ENCODE results near the gene TKFC.

Gene TKFC

DNA sequence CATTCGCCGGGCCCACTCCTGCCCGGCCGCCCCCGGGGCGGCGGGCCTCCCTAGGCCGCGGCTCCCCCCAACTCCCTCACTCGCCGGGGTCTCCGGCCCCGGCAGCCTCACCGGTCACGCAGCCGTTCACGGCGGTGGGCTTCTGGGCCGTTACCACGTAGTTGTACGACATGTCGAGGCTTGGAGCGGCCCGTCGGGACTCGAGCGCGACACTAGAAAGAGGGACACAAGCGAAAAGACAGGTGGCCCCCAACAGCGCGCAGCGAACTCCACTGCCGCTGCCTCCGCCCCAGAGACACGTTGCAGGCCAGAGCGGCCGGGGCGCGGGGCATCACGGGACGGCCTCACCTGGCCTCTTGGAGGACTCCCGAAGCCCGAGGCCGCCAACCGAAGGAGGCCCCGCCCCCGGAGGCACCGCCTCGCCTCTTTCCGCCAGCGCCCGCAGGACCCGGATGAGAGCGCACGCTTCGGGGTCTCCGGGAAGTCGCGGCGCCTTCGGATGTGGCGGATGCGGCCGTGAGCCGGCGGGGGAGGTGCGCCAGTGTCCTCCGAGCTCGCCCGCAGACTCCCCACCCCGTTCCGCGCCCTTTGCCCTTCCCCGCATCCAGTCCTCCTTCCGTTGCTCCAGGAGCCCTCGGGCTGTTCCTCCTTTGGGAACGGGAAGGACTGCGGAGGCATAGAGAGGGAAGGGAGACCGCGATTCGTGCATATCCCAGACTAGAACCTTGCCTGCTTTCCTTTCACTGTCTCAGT is at the start of gene TKFC, which contains the start of gene DDB1:
TSS of gene TKFC (plus strand) at position 432 of the 753 bp plus-strand sequence. CDS start 1,501 bp downstream, outside the sequence.
TSS of gene DDB1 (minus strand) at position 309 of the 753 bp plus-strand sequence. CDS start at position 172, 137 bp downstream.
- in situ Hi-C loops (cut with HindIII; ENCODE audit: low pct_ligation_motif_present, low pct_unique_long_range_greater_than_20kb, low sequenced_read_pairs), result no loop called here
- DNase-seq, result peak; percentile 89

- in situ Hi-C loops (cut with HindIII; ENCODE audit: low pct_ligation_motif_present, low pct_unique_long_range_greater_than_20kb, low sequenced_read_pairs), result no loop called here
Observed at GRCh38 chr11:61283613-61284012, 49.4 kb upstream of the TKFC start.

DNA sequence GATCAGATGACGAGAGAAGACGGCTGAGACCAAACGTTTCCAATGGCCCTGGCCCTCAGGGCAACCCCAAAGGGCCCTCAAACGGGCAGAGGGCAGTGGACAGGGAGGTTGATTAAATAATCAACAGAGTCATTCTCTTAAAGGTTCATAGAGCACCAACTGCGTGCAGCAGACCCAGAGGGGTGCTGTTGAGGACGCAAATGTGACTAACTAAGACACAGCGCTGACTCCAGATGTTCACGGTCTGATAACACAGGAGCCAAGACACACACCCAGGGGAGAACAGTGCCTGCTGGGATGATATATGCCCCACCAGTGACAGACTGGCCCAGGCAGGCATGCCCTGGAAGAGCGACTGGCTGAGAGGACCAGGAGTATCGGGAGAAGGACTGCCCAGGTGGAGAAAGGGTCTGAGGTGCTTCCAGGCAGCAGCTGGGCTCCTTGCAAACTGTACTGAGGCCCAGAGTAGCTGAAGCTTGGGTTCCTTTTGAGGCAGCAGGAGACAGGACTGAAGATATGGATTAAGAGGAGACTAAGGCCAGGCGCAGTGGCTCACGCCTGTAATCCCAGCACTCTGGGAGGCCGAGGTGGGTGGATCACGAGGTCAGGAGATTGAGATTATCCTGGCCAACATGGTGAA is 45.6 kb upstream of the TKFC start:
- in situ Hi-C loops (cut with HindIII; ENCODE audit: low pct_ligation_motif_present, low pct_unique_long_range_greater_than_20kb, low sequenced_read_pairs), result no loop called here
- DNase-seq, result no peak

More at GRCh38 chr11:61283613-61284012, 49.4 kb upstream of the TKFC start:
- DNase-seq, result no peak

DNA sequence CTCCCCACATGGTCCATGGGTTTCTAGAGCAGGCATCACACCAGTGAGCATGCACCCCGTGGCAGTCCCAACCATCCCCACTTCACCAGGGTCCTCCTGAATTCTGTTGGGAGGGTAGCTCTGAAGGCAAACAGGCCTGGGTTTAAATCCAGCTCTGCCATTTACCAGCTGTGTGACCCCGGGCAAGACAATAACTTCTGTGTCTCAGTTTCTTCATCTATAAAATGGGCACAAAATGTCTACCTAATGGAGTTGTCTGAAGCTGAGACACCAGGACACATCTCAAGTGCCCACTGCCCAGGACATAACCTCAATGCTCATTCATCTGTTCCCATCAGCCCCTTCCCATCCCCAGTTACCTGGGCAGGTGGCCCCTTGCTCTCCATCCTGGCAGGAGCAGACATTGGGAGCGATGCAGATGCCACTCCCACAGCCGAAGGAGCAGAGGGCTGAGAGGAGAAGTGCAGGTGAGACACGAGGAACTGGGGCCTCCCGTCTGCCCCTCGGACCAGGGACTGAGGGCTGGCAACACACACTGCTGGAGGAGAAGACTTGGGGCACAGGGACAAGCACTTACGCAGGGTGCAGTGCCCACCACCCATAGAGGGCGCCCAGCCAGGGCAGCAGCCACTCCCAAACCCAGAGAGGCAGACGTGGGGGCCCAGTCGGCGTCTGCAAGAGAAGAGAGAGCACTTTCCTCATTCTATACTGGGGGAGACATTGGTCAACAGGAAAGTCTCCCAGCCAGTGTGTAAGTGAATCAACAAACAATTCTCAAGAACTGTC is 41.9 kb upstream of the TKFC start:
- DNase-seq, result no peak
- in situ Hi-C loops (cut with HindIII; ENCODE audit: low pct_ligation_motif_present, low pct_unique_long_range_greater_than_20kb, low sequenced_read_pairs), result no loop called here

- no peak for DNase-seq
- in situ Hi-C loops (cut with HindIII; ENCODE audit: low pct_ligation_motif_present, low pct_unique_long_range_greater_than_20kb, low sequenced_read_pairs), result no loop called here
Observed at GRCh38 chr11:61292356-61292755, 40.7 kb upstream of the TKFC start.

- DNase-seq, result peak; percentile 17
- in situ Hi-C loops (cut with HindIII; ENCODE audit: low pct_ligation_motif_present, low pct_unique_long_range_greater_than_20kb, low sequenced_read_pairs), result no loop called here
Observed at GRCh38 chr11:61293867-61294716, 38.9 kb upstream of the TKFC start.

DNA sequence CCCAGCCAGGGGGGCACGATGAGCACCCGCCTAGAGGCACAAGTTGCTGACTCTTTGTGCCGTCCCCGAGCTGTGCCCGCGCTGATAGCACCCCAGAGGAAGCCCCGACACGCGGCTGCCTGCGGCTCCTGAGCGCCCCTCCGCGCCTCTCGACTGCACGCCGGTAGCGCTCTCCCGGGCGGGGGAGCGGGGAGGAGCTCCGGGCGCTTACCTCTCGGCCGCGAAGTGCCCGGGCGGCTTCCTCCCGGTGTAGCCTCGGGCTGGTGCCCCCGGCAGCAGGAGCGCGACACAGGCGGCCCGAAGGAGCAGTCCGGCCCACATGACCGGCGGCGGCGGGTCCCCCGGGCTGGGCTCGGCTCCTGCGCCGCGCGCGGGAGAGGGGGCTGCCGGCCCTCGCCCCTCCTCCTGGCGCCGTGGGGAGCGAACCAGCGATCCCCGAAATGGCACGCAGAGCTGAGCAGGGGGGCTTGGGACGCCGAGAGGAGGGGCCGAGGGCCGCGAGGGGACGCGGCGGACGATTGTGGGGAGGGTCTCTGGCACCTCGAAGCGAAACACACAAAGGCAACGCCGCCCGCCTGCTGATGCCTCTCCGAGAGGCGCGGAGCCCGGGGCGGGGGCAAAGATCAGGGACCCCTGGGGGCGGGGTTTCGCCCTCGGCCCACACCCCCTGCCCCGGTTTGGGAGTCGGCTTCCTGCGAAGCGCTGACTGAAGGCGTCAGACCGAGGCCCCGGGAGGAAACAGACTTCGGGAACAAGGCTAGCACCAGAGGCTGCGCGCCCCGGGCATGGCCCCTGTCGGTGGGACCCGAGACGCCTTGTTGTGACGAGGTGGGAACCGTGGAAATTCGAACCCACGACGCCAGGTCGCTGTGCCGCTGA is 38.1 kb upstream of the TKFC start, which contains the start of gene VWCE:
TSS of gene VWCE (minus strand) at position 600 of the 879 bp plus-strand sequence. CDS start at position 321, 279 bp downstream.
- peak; percentile 69 for DNase-seq
- in situ Hi-C loops (cut with HindIII; ENCODE audit: low pct_ligation_motif_present, low pct_unique_long_range_greater_than_20kb, low sequenced_read_pairs), result no loop called here

- no peak for DNase-seq
- in situ Hi-C loops (cut with HindIII; ENCODE audit: low pct_ligation_motif_present, low pct_unique_long_range_greater_than_20kb, low sequenced_read_pairs), result no loop called here
Observed at GRCh38 chr11:61295596-61295926, 37.5 kb upstream of the TKFC start.

- in situ Hi-C loops (cut with HindIII; ENCODE audit: low pct_ligation_motif_present, low pct_unique_long_range_greater_than_20kb, low sequenced_read_pairs), result no loop called here
- DNase-seq, result no peak
Observed at GRCh38 chr11:61297341-61297740, 35.7 kb upstream of the TKFC start.

DNA sequence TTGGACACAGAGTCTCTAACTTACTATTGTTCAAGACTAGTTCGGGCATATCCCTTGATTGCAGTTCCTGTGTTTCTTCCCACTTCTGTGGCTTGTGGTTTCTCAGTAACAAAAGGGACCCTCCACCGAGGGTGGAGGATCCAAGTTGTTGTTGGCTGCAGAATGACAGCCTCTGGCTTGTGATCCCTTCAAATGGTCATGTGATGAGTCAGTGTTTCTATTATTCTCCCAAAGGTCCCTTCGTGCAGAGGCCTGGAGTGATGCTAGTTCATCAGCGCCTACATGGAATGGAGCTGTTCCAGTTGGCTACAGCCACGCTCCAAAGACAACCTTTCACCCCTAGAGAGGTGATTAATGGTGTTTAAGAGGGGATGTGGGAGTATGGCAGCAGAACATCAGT is 35.3 kb upstream of the TKFC start:
- peak; percentile 50 for DNase-seq
- in situ Hi-C loops (cut with HindIII; ENCODE audit: low pct_ligation_motif_present, low pct_unique_long_range_greater_than_20kb, low sequenced_read_pairs), result no loop called here

DNA sequence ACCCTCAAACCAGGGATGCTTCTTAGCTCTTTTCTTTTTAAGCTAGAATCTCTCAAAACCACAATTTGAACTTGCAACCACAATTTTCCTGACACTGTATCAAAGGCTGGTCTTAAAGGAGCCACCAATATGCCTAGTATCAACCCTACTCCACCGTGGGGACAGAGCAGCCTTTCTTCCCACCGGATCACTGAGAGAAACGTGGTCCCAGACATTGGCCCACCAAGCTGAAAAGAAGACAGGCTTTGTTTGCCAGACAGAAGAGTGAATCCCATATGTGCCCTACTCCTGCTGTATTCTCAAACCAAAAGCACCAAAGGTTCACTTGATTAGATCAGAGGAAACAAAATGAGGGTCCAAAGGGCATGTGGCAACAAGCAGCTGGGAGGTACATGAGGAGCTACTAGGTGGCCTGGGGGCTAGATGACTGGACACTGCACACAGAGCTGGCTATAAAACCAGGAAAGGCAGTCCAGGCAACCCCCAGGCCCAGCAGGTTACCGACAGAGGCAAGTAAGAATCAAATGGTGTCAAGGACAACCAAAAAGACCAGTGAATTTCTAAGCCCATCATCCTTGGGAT is 34.3 kb upstream of the TKFC start:
- DNase-seq, result no peak
- in situ Hi-C loops (cut with HindIII; ENCODE audit: low pct_ligation_motif_present, low pct_unique_long_range_greater_than_20kb, low sequenced_read_pairs), result no loop called here

- DNase-seq, result no peak
- in situ Hi-C loops (cut with HindIII; ENCODE audit: low pct_ligation_motif_present, low pct_unique_long_range_greater_than_20kb, low sequenced_read_pairs), result no loop called here
Observed at GRCh38 chr11:61302550-61302949, 30.5 kb upstream of the TKFC start.

- in situ Hi-C loops (cut with HindIII; ENCODE audit: low pct_ligation_motif_present, low pct_unique_long_range_greater_than_20kb, low sequenced_read_pairs), result no loop called here
- no peak for DNase-seq
Observed at GRCh38 chr11:61303725-61304124, 29.3 kb upstream of the TKFC start.

DNA sequence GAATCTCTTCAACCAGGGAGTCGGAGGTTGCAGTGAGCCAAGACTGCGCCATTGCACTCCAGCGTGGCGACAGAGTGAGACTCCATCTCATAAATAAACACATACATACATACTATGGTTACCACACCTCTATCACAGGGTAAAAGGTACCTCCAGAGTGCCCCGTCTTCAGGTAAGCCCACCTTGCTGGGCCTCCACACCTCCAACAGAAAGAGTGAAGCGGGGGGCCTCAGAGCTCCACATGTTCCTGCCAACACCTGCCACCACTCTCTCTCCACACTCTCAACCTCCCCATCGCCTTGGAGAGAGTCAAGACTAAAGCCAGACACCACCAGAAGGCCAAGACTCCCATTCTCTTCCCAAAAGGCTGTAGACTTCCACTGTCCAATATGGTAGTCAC is 27.6 kb upstream of the TKFC start:
- in situ Hi-C loops (cut with HindIII; ENCODE audit: low pct_ligation_motif_present, low pct_unique_long_range_greater_than_20kb, low sequenced_read_pairs), result no loop called here

DNA sequence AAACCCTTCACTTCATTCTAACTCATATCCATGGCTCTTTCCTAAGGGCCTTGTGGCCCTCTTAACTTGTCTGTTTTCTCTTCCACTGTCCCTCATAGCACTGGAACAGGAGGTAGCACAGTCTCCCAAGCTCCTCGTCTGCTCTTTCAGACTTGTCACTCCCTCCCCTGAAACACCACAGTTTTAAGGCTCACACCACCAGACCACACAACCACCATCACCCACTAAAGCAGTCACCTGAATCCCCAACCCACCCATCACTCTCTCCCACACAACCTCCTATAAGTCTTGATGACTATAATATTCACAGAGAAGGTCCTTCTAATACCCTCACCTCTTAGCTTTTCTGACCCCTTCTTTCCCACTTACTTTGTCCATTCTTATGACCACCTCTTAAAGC is 26.8 kb upstream of the TKFC start:
- in situ Hi-C loops (cut with HindIII; ENCODE audit: low pct_ligation_motif_present, low pct_unique_long_range_greater_than_20kb, low sequenced_read_pairs), result no loop called here
- DNase-seq, result no peak

More for the DNA sequence above, 27.6 kb upstream of the TKFC start:
- no peak for DNase-seq

DNA sequence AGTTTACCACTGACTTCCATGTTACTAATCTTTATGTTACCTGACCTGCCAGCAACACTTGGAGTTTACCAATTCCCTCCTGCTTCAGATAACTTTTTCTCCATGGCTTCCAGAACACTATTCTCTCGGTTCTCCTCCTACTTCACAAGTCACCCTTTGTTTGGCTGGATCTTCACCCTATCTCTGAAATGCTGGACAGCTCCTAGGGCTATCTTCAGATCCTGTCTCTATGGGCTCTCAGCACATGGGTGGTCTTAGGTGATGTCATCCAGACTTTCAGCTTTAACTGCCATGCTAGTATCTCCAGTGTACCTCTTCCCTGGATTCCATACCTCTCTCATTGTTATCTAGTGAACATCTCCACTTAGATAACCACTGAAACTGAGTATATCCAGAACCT is 25.7 kb upstream of the TKFC start:
- in situ Hi-C loops (cut with HindIII; ENCODE audit: low pct_ligation_motif_present, low pct_unique_long_range_greater_than_20kb, low sequenced_read_pairs), result no loop called here

DNA sequence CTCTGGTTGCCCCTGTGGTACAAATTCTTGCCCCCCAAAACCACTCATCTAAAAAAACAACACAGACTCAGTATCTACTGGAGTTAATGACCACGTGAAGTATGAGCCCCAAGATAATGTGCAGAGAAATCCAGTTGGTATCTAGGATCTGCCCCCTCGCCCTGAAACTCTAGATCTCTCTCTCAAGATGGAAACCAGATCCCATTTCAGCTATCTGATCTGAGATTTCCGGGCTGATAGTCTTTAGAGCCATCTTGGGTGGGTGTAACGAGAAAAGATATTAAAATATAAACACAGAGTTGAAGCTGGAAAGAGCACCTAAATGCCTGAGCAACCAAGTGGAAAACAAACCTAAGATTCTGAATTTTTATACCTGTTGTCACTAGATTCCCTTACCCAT is 23.9 kb upstream of the TKFC start:
- DNase-seq, result no peak
- in situ Hi-C loops (cut with HindIII; ENCODE audit: low pct_ligation_motif_present, low pct_unique_long_range_greater_than_20kb, low sequenced_read_pairs), result no loop called here

More for the DNA sequence above, 25.7 kb upstream of the TKFC start:
- DNase-seq, result no peak

Measured in ACHN (cell line).